ENCODE results near the gene NBPF10.
"Not testable (repeated sequence)": the region's sequence is repeated elsewhere in the genome, so short reads cannot be mapped to it uniquely, and the experiment has no call there.

NBPF10 gene

GRCh38 chr1:146144465-146144864 lies at the start of gene NBPF10:
Gene NBPF10, minus strand, starts transcription at chr1:146144804. Its CDS starts 35 bp downstream, at chr1:146144769.
- DNase-seq (ENCODE audit: low spot score) = not testable (repeated sequence)

GRCh38 chr1:146174531-146174930 lies 29.9 kb upstream of the NBPF10 start:
- not testable (repeated sequence) for DNase-seq (ENCODE audit: low spot score)

- DNase-seq (ENCODE audit: low spot score) = not testable (repeated sequence)
Measured at GRCh38 chr1:146167740-146168139, 23.1 kb upstream of the NBPF10 start.

GRCh38 chr1:146167273-146167672 lies 22.7 kb upstream of the NBPF10 start:
- not testable (repeated sequence) for DNase-seq (ENCODE audit: low spot score)

Data from AG08395 (cell line).